Stimulated activated CD8-positive, alpha-beta memory T cell treated with anti-CD3 and anti-CD28 coated beads, Interleukin-12 subunit alpha, Interleukin-12 subunit beta, amount 100 ng/mL, for 24 hours (primary cell): ENCODE data around the gene TALDO1.
A peak's percentile ranks its signal among the peaks of the same experiment; 100 is the strongest.

Experiments
- DNase-seq: peaks from one replicate; pipeline ENCODE4 v3.0.0-alpha.2; 2020; ENCODE audit errors: extremely low read depth

The TALDO1 gene

GRCh38 chr11:799641-800316 is 52.5 kb downstream of the TALDO1 start:
- DNase-seq = no peak

- DNase-seq = no peak
Measured at GRCh38 chr11:800473-800872, 53.2 kb downstream of the TALDO1 start.

- DNase-seq = no peak
Measured at GRCh38 chr11:801097-801780, 54.0 kb downstream of the TALDO1 start.

GRCh38 chr11:802018-802617 is 54.9 kb downstream of the TALDO1 start:
- DNase-seq = no peak

GRCh38 chr11:802693-803466 is 55.6 kb downstream of the TALDO1 start:
- no peak for DNase-seq

GRCh38 chr11:803467-803742 is 56.1 kb downstream of the TALDO1 start:
- DNase-seq = no peak

- no peak for DNase-seq
Measured at GRCh38 chr11:803770-804598, 56.7 kb downstream of the TALDO1 start.

GRCh38 chr11:804599-804964 is 57.3 kb downstream of the TALDO1 start:
- DNase-seq = no peak

- no peak for DNase-seq
Measured at GRCh38 chr11:808427-809286, 61.4 kb downstream of the TALDO1 start.

GRCh38 chr11:809287-810039 is 62.2 kb downstream of the TALDO1 start, which contains the start of gene RPLP2:
RPLP2 (plus strand) TSS chr11:809967; CDS start chr11:810235, 268 bp downstream.
- peak; percentile 95 for DNase-seq

- no peak for DNase-seq
Measured at GRCh38 chr11:810040-810567, 62.8 kb downstream of the TALDO1 start.

GRCh38 chr11:811446-812245 is 64.4 kb downstream of the TALDO1 start:
- DNase-seq = no peak

GRCh38 chr11:812390-812789 is 65.1 kb downstream of the TALDO1 start:
- no peak for DNase-seq

- DNase-seq = no peak
Measured at GRCh38 chr11:813072-813455, 65.8 kb downstream of the TALDO1 start.

- no peak for DNase-seq
Measured at GRCh38 chr11:813456-814096, 66.3 kb downstream of the TALDO1 start.
